ENCODE data around the gene KDM3B. TPM values are rescaled to one million over a fixed set of nuclear protein-coding genes. Genes with fewer than 3 reads are reported as not detected.

KDM3B gene
- total RNA-seq, 6 experiments from 2014 or later: 13.7 to 19.7 (median 18.3) TPM

DNA sequence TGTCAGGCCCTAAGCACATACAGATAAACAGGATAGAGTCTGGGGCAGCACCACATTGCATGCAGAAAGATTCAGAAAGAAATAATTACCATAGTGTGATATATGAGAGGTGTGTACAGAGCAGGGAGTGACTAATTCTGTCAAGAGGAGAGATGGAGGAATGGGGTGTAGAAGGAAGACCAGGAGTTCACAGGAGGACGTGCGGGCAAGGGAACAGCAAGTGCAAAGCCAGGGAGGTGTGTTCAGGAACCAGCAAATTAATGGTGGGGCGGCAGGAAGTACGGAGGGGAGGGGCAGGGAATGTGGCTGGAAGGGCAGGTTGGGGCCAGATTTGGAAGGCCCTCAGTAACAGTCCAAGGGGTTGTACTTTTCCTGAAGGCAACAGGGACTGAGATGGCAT, 130.2 kb downstream of the KDM3B start:
- H3K9me3 ChIP-seq: no peaks in the 10 kb centered on the region
- no peaks in the 10 kb centered on the region for H3K4me1 ChIP-seq
- DNase-seq (no peak), ATAC-seq (no peak)
- H3K27ac ChIP-seq: no peak overlapping the region
- TF ChIP-seq, protein P1, sequence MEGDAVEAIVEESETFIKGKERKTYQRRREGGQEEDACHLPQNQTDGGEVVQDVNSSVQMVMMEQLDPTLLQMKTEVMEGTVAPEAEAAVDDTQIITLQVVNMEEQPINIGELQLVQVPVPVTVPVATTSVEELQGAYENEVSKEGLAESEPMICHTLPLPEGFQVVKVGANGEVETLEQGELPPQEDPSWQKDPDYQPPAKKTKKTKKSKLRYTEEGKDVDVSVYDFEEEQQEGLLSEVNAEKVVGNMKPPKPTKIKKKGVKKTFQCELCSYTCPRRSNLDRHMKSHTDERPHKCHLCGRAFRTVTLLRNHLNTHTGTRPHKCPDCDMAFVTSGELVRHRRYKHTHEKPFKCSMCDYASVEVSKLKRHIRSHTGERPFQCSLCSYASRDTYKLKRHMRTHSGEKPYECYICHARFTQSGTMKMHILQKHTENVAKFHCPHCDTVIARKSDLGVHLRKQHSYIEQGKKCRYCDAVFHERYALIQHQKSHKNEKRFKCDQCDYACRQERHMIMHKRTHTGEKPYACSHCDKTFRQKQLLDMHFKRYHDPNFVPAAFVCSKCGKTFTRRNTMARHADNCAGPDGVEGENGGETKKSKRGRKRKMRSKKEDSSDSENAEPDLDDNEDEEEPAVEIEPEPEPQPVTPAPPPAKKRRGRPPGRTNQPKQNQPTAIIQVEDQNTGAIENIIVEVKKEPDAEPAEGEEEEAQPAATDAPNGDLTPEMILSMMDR (IDR thresholded peaks at IDR 0.05): no peak
- TF ChIP-seq POLR2A (IDR thresholded peaks at IDR 0.05): no peak
- H3K4me3 ChIP-seq: no peak overlapping the region
- WGBS (ENCODE audit: insufficient coverage, low coverage, low lambda C conversion rate, missing lambda C conversion rate): 48% methylated on average over 4 of the region's 4 CpGs
- intact Hi-C loops (cut with DNase I): no loop called here
- no peaks in the 10 kb centered on the region for H3K36me3 ChIP-seq
- H3K27me3 ChIP-seq: no peaks in the 10 kb centered on the region

Small RNAs within 50 kb of the gene (small RNA-seq; reads per million reads assigned to genes)
- gene AC113403.1: 0 reads per million in 2 experiments

Other genes starting within 250 kb of the KDM3B start
- gene NME5, start 213.3 kb upstream of the KDM3B start, total RNA-seq: under 1 TPM in 3 of 6 experiments, not detected in 3; 0.22 to 0.32 (median 0.29) TPM
- gene BRD8, start 174.1 kb upstream of the KDM3B start, total RNA-seq: 10 to 100 TPM in 5 of 6 experiments, 1 to 10 TPM in 1; 9.0 to 33.7 (median 17.0) TPM
- gene KIF20A, start 173.6 kb upstream of the KDM3B start, total RNA-seq: 1 to 10 TPM in 3 of 6 experiments, under 1 TPM in 3; 0.55 to 3.3 (median 1.1) TPM
- gene CDC23, start 139.4 kb upstream of the KDM3B start, total RNA-seq: 10 to 100 TPM; 11.9 to 16.2 (median 15.2) TPM
- gene GFRA3, start 78.1 kb upstream of the KDM3B start, total RNA-seq: under 1 TPM in 1 of 6 experiments, not detected in 5; 0.17 TPM
- gene CDC25C, start 20.9 kb upstream of the KDM3B start, total RNA-seq: under 1 TPM in 3 of 6 experiments, not detected in 3; 0.18 to 0.43 (median 0.24) TPM
- gene FAM53C, start 14.4 kb upstream of the KDM3B start, total RNA-seq: 10 to 100 TPM in 2 of 6 experiments, 1 to 10 TPM in 4; 7.2 to 15.8 (median 8.7) TPM
- not detected for gene REEP2, start 86.4 kb downstream of the KDM3B start, total RNA-seq
- gene EGR1, start 112.8 kb downstream of the KDM3B start, total RNA-seq: 10 to 100 TPM in 5 of 6 experiments, 1 to 10 TPM in 1; 6.6 to 72.9 (median 16.6) TPM
- 10 to 100 TPM; 29.5 to 52.1 (median 39.4) TPM for gene ETF1, start 190.6 kb downstream of the KDM3B start, total RNA-seq
- gene HSPA9, start 222.7 kb downstream of the KDM3B start, total RNA-seq: 100 to 1,000 TPM; 198 to 459 (median 229) TPM